ENCODE results near the gene CADM1. TPM values are rescaled to one million over a fixed set of nuclear protein-coding genes. Genes with fewer than 3 reads are reported as not detected.

CADM1 gene
- total RNA-seq, 2 donors from 2014 or later, result 49.6 to 137 TPM

- no peaks in the 10 kb centered on the region for H3K36me3 ChIP-seq
- TF ChIP-seq POLR2A (IDR thresholded peaks at IDR 0.05) (no peak), CTCF (IDR thresholded peaks at IDR 0.05) (no peak), POLR2AphosphoS5 (IDR thresholded peaks at IDR 0.05) (no peak)
- no peaks in the 10 kb centered on the region for H3K9me3 ChIP-seq
- 91% methylated on average over 4 of the region's 4 CpGs for WGBS
- no peak overlapping the region for H3K27ac ChIP-seq
- no peaks in the 10 kb centered on the region for H3K27me3 ChIP-seq (replicated peaks; ENCODE audit: insufficient read depth)
- DNase-seq (ENCODE audit: low spot score), result no peak
- intact Hi-C loops (cut with DNase I), result no loop called here
- no peaks in the 10 kb centered on the region for H3K4me1 ChIP-seq (replicated peaks)
- no peak overlapping the region for H3K4me3 ChIP-seq
Measured at GRCh38 chr11:115148101-115148500, 356.1 kb downstream of the CADM1 start.

- intact Hi-C loops (cut with DNase I), result no loop called here
- Histone ChIP-seq H3K27ac (no peak overlapping the region), H3K27me3 (replicated peaks; ENCODE audit: insufficient read depth) (no peaks in the 10 kb centered on the region), H3K9me3 (no peaks in the 10 kb centered on the region), H3K4me3 (no peak overlapping the region), H3K4me1 (replicated peaks) (no peaks in the 10 kb centered on the region), H3K36me3 (no peaks in the 10 kb centered on the region)
- DNase-seq (ENCODE audit: low spot score), result no peak
- WGBS, result 85% methylated on average over 7 of the region's 7 CpGs
- TF ChIP-seq POLR2AphosphoS5 (IDR thresholded peaks at IDR 0.05) (no peak), CTCF (IDR thresholded peaks at IDR 0.05) (no peak), POLR2A (IDR thresholded peaks at IDR 0.05) (no peak)
Measured at GRCh38 chr11:115147243-115147807, 356.9 kb downstream of the CADM1 start.

GRCh38 chr11:115146425-115146824, 357.8 kb downstream of the CADM1 start:
- H3K27ac ChIP-seq, result no peak overlapping the region
- no peak for DNase-seq (ENCODE audit: low spot score)
- intact Hi-C loops (cut with DNase I), result no loop called here
- H3K36me3 ChIP-seq, result no peaks in the 10 kb centered on the region
- no peaks in the 10 kb centered on the region for H3K9me3 ChIP-seq
- no peaks in the 10 kb centered on the region for H3K4me1 ChIP-seq (replicated peaks)
- no peak overlapping the region for H3K4me3 ChIP-seq
- no peaks in the 10 kb centered on the region for H3K27me3 ChIP-seq (replicated peaks; ENCODE audit: insufficient read depth)
- TF ChIP-seq POLR2A (IDR thresholded peaks at IDR 0.05) (no peak), POLR2AphosphoS5 (IDR thresholded peaks at IDR 0.05) (no peak), CTCF (IDR thresholded peaks at IDR 0.05) (no peak)
- WGBS, result 83% methylated on average over 6 of the region's 6 CpGs

GRCh38 chr11:115145324-115145723, 358.9 kb downstream of the CADM1 start:
- intact Hi-C loops (cut with DNase I), result no loop called here
- H3K9me3 ChIP-seq, result no peaks in the 10 kb centered on the region
- WGBS, result 47% methylated on average over 8 of the region's 8 CpGs
- DNase-seq (ENCODE audit: low spot score), result no peak
- H3K27ac ChIP-seq, result no peak overlapping the region
- H3K36me3 ChIP-seq, result no peaks in the 10 kb centered on the region
- no peaks in the 10 kb centered on the region for H3K4me1 ChIP-seq (replicated peaks)
- TF ChIP-seq CTCF (IDR thresholded peaks at IDR 0.05) (no peak), POLR2A (IDR thresholded peaks at IDR 0.05) (no peak), POLR2AphosphoS5 (IDR thresholded peaks at IDR 0.05) (no peak)
- no peaks in the 10 kb centered on the region for H3K27me3 ChIP-seq (replicated peaks; ENCODE audit: insufficient read depth)
- H3K4me3 ChIP-seq, result no peak overlapping the region

GRCh38 chr11:115144914-115145313, 359.3 kb downstream of the CADM1 start:
- Histone ChIP-seq H3K36me3 (no peaks in the 10 kb centered on the region), H3K27me3 (replicated peaks; ENCODE audit: insufficient read depth) (no peaks in the 10 kb centered on the region), H3K9me3 (no peaks in the 10 kb centered on the region), H3K27ac (no peak overlapping the region), H3K4me3 (no peak overlapping the region), H3K4me1 (replicated peaks) (no peaks in the 10 kb centered on the region)
- intact Hi-C loops (cut with DNase I), result no loop called here
- no peak for DNase-seq (ENCODE audit: low spot score)
- 38% methylated on average over 7 of the region's 7 CpGs for WGBS
- TF ChIP-seq CTCF (IDR thresholded peaks at IDR 0.05), result no peak
- no peak for TF ChIP-seq POLR2A (IDR thresholded peaks at IDR 0.05)
- TF ChIP-seq POLR2AphosphoS5 (IDR thresholded peaks at IDR 0.05), result no peak

Measured in prostate gland (tissue), 2 donors.